Endodermal cell (in vitro differentiated cells): ENCODE data around the gene SENP8. TPM values are rescaled to one million over a fixed set of nuclear protein-coding genes. Genes with fewer than 3 reads are reported as not detected.
"Not testable (repeated sequence)": the region's sequence is repeated elsewhere in the genome, so short reads cannot be mapped to it uniquely, and the experiment has no call there.

Source experiments
- DNase-seq: peaks from one replicate; pipeline ENCODE4 v3.0.0-alpha.2; 2017
- H3K27ac ChIP-seq: 2 replicates; pipeline ENCODE4 v1.5.1; 2013; ENCODE audit warnings: mild to moderate bottlenecking, low read depth, low read length, moderate library complexity
- H3K27me3 ChIP-seq: 2 replicates; pipeline ENCODE4 v1.6.1; 2013; ENCODE audit warnings: mild to moderate bottlenecking, low read length, moderate library complexity; ENCODE audit not compliant: insufficient read depth, control insufficient read depth, poor library complexity, severe bottlenecking
- H3K36me3 ChIP-seq: 2 replicates; pipeline ENCODE4 v1.7.0; 2013; ENCODE audit warnings: mild to moderate bottlenecking, low read length, moderate library complexity; ENCODE audit not compliant: control insufficient read depth, insufficient read depth
- H3K4me1 ChIP-seq: one replicate; pipeline ENCODE4 v1.7.0; 2013; ENCODE audit warnings: low read length; ENCODE audit not compliant: control insufficient read depth, insufficient read depth
- H3K4me3 ChIP-seq: 2 replicates; pipeline ENCODE4 v1.5.1; 2013; ENCODE audit warnings: mild to moderate bottlenecking, low read length, moderate library complexity
- H3K9ac ChIP-seq: 2 replicates; pipeline ENCODE4 v1.6.1; 2013; ENCODE audit warnings: mild to moderate bottlenecking, low read length, moderate library complexity; ENCODE audit not compliant: poor library complexity, severe bottlenecking; ENCODE audit errors: extremely low read depth
- H3K9me3 ChIP-seq: 2 replicates; pipeline ENCODE4 v1.6.1; 2013; ENCODE audit warnings: mild to moderate bottlenecking, low read length, moderate library complexity; ENCODE audit not compliant: control insufficient read depth
- H3K27ac Mint-ChIP-seq: 2 replicates; pipeline ENCODE4 v1.8.0; 2020; ENCODE audit warnings: mixed read lengths
- H3K27me3 Mint-ChIP-seq: 2 replicates; pipeline ENCODE4 v1.8.0; 2021; ENCODE audit warnings: mild to moderate bottlenecking, mixed read lengths; ENCODE audit not compliant: insufficient read depth
- H3K36me3 Mint-ChIP-seq: 2 replicates; pipeline ENCODE4 v1.8.0; 2020; ENCODE audit warnings: low read depth, mixed read lengths
- H3K4me1 Mint-ChIP-seq: 2 replicates; pipeline ENCODE4 v1.8.0; 2020; ENCODE audit warnings: mixed read lengths
- H3K4me3 Mint-ChIP-seq: 2 replicates; pipeline ENCODE4 v1.8.0; 2020; ENCODE audit warnings: mild to moderate bottlenecking, moderate library complexity, mixed read lengths
- H3K9me3 Mint-ChIP-seq: 2 replicates; pipeline ENCODE4 v1.8.0; 2020; ENCODE audit warnings: mild to moderate bottlenecking, mixed read lengths
- WGBS, 2 experiments: methylation state at CpG; one replicate each; pipeline versions ENCODE4 v1.1.5 to v1.1.7; 2013; ENCODE audit warnings: missing lambda C conversion rate in 2 of 2, mixed read lengths in 1 of 2; ENCODE audit not compliant: insufficient coverage in 1 of 2, insufficient read length in 1 of 2; 5-methylcytosine and 5-hydroxymethylcytosine counted together
- total RNA-seq, 2 donors: library from RNA; stranded (reverse); fragmentation: NEBNext Ultra II Directional in 1 of 2; extraction: Animal tissue kit (Norgen Biotek cat#: 25700) in 1 of 2; gene quantifications; 2 replicates in 1 of 2; 3 replicates in 1 of 2; pipeline ENCODE4 v1.2.1, GENCODE V29; 2021
- TF ChIP-seq, protein P1 (sequence below): fragments of 200-600 bp; sonication (generic); conservative IDR thresholded peaks from 2 replicates; pipeline ENCODE4 v1.5.0; 2021; ENCODE audit warnings: antibody characterized with exemption, mild to moderate bottlenecking

SENP8 gene
- total RNA-seq, 2 donors from 2014 or later = 4.7 to 6.6 TPM

DNA sequence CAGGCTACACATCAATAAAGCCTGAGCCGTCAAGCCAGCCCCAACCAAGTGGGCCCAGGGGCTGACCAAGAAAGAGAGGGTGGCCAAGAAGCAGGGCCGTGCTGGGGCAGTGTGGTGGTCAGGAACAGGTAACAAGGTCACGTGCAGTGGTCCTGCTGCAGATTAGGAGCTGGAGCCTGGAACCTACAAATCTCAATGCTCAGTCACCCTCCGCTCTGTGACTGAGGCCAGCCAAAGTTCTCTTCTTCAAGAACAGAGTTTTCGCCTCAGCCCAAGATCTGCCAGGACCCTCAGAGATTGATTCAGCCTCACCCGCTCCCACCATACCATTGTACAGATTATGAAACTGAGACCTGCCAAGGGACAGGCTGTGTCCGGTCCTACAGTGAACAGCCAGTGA lies 52.5 kb downstream of the SENP8 start:
- TF ChIP-seq, protein P1, sequence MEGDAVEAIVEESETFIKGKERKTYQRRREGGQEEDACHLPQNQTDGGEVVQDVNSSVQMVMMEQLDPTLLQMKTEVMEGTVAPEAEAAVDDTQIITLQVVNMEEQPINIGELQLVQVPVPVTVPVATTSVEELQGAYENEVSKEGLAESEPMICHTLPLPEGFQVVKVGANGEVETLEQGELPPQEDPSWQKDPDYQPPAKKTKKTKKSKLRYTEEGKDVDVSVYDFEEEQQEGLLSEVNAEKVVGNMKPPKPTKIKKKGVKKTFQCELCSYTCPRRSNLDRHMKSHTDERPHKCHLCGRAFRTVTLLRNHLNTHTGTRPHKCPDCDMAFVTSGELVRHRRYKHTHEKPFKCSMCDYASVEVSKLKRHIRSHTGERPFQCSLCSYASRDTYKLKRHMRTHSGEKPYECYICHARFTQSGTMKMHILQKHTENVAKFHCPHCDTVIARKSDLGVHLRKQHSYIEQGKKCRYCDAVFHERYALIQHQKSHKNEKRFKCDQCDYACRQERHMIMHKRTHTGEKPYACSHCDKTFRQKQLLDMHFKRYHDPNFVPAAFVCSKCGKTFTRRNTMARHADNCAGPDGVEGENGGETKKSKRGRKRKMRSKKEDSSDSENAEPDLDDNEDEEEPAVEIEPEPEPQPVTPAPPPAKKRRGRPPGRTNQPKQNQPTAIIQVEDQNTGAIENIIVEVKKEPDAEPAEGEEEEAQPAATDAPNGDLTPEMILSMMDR = no peak
- H3K4me1 ChIP-seq = peaks cover 8% of the 10 kb centered on the region
- no peaks in the 10 kb centered on the region for H3K9me3 ChIP-seq
- Mint-ChIP-seq H3K27me3 (peaks cover 1% of the 10 kb centered on the region), H3K9me3 (no peaks in the 10 kb centered on the region), H3K27ac (no peak overlapping the region), H3K4me1 (peaks cover 20% of the 10 kb centered on the region), H3K4me3 (no peak overlapping the region), H3K36me3 (no peaks in the 10 kb centered on the region)
- H3K9ac ChIP-seq = no peak overlapping the region
- no peaks in the 10 kb centered on the region for H3K27me3 ChIP-seq
- DNase-seq = no peak
- H3K36me3 ChIP-seq = no peaks in the 10 kb centered on the region
- H3K4me3 ChIP-seq = no peak overlapping the region
- 91 to 95% methylated on average over 6 to 7 of the region's 7 CpGs for WGBS, 2 experiments
- no peak overlapping the region for H3K27ac ChIP-seq

DNA sequence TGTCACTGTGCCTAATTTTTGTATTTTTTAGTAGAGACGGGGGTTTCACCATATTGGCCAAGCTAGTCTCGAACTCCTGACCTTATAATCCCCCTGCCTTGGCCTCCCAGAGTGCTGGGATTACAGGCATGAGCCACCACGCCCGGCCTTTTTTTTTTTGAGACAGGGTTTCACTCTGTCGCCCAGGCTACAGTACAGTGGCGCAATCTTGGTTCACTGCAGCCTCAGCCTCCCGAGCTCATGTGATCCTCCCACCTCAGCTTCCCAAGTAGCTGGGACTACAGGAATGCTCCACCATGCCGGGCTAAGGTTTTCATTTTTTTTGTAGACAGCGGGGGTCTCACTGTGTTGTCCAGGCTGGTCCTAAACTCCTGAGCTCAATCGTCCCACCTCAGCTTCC lies 53.8 kb downstream of the SENP8 start:
- not testable (repeated sequence) for H3K9me3 ChIP-seq, H3K27ac ChIP-seq, H3K9me3 Mint-ChIP-seq, H3K27me3 ChIP-seq, H3K27ac Mint-ChIP-seq, DNase-seq, H3K4me1 ChIP-seq, H3K9ac ChIP-seq, H3K36me3 Mint-ChIP-seq, H3K4me3 ChIP-seq, H3K27me3 Mint-ChIP-seq, H3K36me3 ChIP-seq, H3K4me3 Mint-ChIP-seq
- WGBS, 2 experiments = 87 to 91% methylated on average over 10 of the region's 10 CpGs
- peaks cover 20% of the 10 kb centered on the region for H3K4me1 Mint-ChIP-seq

DNA sequence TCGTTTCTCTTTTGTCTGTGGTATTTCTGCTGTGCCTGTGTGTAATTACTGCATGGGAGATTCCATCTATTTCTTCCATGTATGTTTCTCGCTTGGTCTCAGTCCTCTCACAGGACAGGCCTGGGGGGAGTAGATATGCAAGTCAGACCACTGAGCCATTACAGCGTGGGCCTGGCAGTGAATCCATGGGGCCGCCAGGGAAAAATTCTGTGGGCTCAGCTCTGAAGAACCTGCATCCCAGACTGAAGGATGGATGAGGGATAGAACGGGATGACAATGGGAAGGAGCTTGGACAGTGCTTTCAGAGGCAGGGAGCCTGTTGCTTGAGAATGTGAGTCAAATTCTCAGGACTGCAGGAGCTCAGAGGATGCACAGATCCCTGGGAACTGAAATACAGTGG lies 54.6 kb downstream of the SENP8 start:
- no peak overlapping the region for H3K9ac ChIP-seq
- Mint-ChIP-seq H3K9me3 (no peaks in the 10 kb centered on the region), H3K4me3 (no peak overlapping the region), H3K4me1 (peaks cover 17% of the 10 kb centered on the region), H3K27ac (no peak overlapping the region), H3K36me3 (no peaks in the 10 kb centered on the region), H3K27me3 (peaks cover 1% of the 10 kb centered on the region)
- 86 to 88% methylated on average over 4 to 5 of the region's 5 CpGs for WGBS, 2 experiments
- no peak overlapping the region for H3K4me3 ChIP-seq
- H3K36me3 ChIP-seq = no peaks in the 10 kb centered on the region
- no peaks in the 10 kb centered on the region for H3K27me3 ChIP-seq
- TF ChIP-seq, protein P1 = no peak
- peaks cover 8% of the 10 kb centered on the region for H3K4me1 ChIP-seq
- H3K27ac ChIP-seq = no peak overlapping the region
- DNase-seq = no peak
- no peaks in the 10 kb centered on the region for H3K9me3 ChIP-seq

DNA sequence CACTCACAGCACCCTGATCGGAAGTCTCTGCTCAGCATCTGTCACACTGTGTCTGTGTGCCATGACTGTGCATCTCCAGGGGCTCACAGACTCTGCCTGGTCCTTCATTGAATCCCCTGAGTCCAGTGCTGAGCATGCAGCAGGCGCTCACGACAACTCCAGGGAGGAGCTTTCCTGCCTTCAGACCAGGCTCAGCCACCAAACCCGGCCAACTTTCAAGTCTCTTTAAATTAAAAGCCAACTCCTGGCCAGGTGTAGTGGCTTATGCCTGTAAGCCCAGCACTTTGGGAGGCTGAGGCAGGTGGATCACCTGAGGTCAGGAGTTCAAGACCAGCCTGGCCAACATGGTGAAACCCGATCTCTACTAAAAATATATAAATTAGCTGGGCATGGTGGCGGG lies 55.2 kb downstream of the SENP8 start:
- 87 to 96% methylated on average over 6 of the region's 6 CpGs for WGBS, 2 experiments
- TF ChIP-seq, protein P1 = no peak
- Histone ChIP-seq H3K9me3 (no peaks in the 10 kb centered on the region), H3K4me1 (peaks cover 5% of the 10 kb centered on the region), H3K4me3 (no peak overlapping the region), H3K27me3 (no peaks in the 10 kb centered on the region), H3K27ac (no peak overlapping the region), H3K36me3 (no peaks in the 10 kb centered on the region), H3K9ac (no peak overlapping the region)
- H3K4me1 Mint-ChIP-seq = peaks cover 11% of the 10 kb centered on the region
- peaks cover 1% of the 10 kb centered on the region for H3K27me3 Mint-ChIP-seq
- H3K27ac Mint-ChIP-seq = no peak overlapping the region
- H3K4me3 Mint-ChIP-seq = no peak overlapping the region
- no peak for DNase-seq
- H3K9me3 Mint-ChIP-seq = no peaks in the 10 kb centered on the region
- no peaks in the 10 kb centered on the region for H3K36me3 Mint-ChIP-seq
